Panc1 (cell line): ENCODE data around the gene TMEM25. TPM values are rescaled to one million over a fixed set of nuclear protein-coding genes. Genes with fewer than 3 reads are reported as not detected.

Source experiments
- ATAC-seq: fragments of 200-7000 bp; cut with Tn5 transposase; 2 replicates; pipeline ENCODE4 v1.9.1; 2020; ENCODE audit warnings: mild to moderate bottlenecking, moderate library complexity
- BruUV-seq: library from RNA; stranded (reverse); fragments of 400-500 nt; replicated peaks from 2 replicates; lab custom pipeline; 2021; lab: Mats Ljungman, UMichigan
- CTCF ChIA-PET: fragments of 300-600 bp; sonication (Branson Sonifier 250); formaldehyde crosslinking; loops from one replicate; lab custom pipeline; 2022; ENCODE audit warnings: antibody characterized with exemption; lab: Charles Lee
- POLR2A ChIA-PET: fragments of 300-600 bp; sonication (Branson Sonifier 250); formaldehyde crosslinking; loops from one replicate; lab custom pipeline; 2022; ENCODE audit warnings: antibody characterized with exemption; lab: Charles Lee
- DNase-seq: peaks from one replicate; pipeline ENCODE4 v3.0.0-alpha.2; 2010; ENCODE audit warnings: low read depth, low spot score
- H3K27ac ChIP-seq: 2 replicates; pipeline ENCODE4 v1.5.1; 2011; ENCODE audit warnings: mild to moderate bottlenecking, low read length, inconsistent platforms
- H3K27me3 ChIP-seq: fragments of 200-500 bp; sonication (Bioruptor generic); 2 replicates; pipeline ENCODE4 v1.6.0; 2014; ENCODE audit warnings: low read length, inconsistent platforms; ENCODE audit not compliant: control insufficient read depth, insufficient read depth
- H3K36me3 ChIP-seq: fragments of 200-500 bp; sonication (Bioruptor generic); 2 replicates; pipeline ENCODE4 v1.5.1; 2014; ENCODE audit warnings: inconsistent platforms, mild to moderate bottlenecking, low read length, moderate library complexity; ENCODE audit not compliant: control insufficient read depth, insufficient read depth
- H3K4me1 ChIP-seq: 2 replicates; pipeline ENCODE4 v1.5.1; 2011; ENCODE audit warnings: inconsistent platforms, mild to moderate bottlenecking, low read length, moderate library complexity; ENCODE audit not compliant: control insufficient read depth, insufficient read depth
- H3K4me3 ChIP-seq, 2 experiments: 2 replicates each; pipeline ENCODE4 v1.5.1; 2011 to 2012; ENCODE audit warnings: low read depth in 2 of 2, low read length in 2 of 2, mild to moderate bottlenecking in 2 of 2, inconsistent platforms in 1 of 2, moderate library complexity in 1 of 2
- H3K9me3 ChIP-seq: fragments of 200-500 bp; sonication (Bioruptor generic); 2 replicates; pipeline ENCODE4 v1.5.1; 2014; ENCODE audit warnings: low read depth, mild to moderate bottlenecking, inconsistent platforms, low read length, moderate library complexity; ENCODE audit not compliant: control insufficient read depth, insufficient read depth
- POLR2AphosphoS5 ChIP-seq: IDR thresholded peaks from 2 replicates; pipeline ENCODE4 v1.6.1; 2012; ENCODE audit warnings: mild to moderate bottlenecking, low read depth, low read length, moderate library complexity
- SIN3A ChIP-seq: IDR thresholded peaks from 2 replicates; pipeline ENCODE4 v1.6.1; 2012; ENCODE audit warnings: low read depth, mild to moderate bottlenecking, low read length, moderate library complexity, borderline replicate concordance; ENCODE audit not compliant: insufficient read depth
- TCF7L2 ChIP-seq: IDR thresholded peaks from 2 replicates; pipeline ENCODE4 v1.6.1; 2011; ENCODE audit warnings: mild to moderate bottlenecking, low read depth, low read length, inconsistent platforms
- in situ Hi-C: cut with HindIII; loops from 2 replicates; pipeline ENCODE4 v1.10.0; 2016; ENCODE audit warnings: low sequenced_read_pairs, low pct_unique_long_range_greater_than_20kb
- intact Hi-C: fragments of 100-400 bp; cut with micrococcal nuclease; formaldehyde crosslinking; loops from one replicate; pipeline ENCODE4 v1.10.0; 2022; ENCODE audit not compliant: unreplicated experiment
- total RNA-seq: library from RNA; stranded (reverse); gene quantifications from one replicate; pipeline ENCODE4 v1.2.1, GENCODE V29; 2021; ENCODE audit not compliant: unreplicated experiment
- TF ChIP-seq, protein P1 (sequence below), 2 experiments: IDR thresholded peaks; 2 replicates each; pipeline ENCODE4 v1.6.1; 2011 to 2012; ENCODE audit warnings: low read depth in 2 of 2, control low read depth in 1 of 2, low read length in 1 of 2, mild to moderate bottlenecking in 1 of 2, moderate library complexity in 1 of 2; ENCODE audit not compliant: insufficient read depth in 1 of 2
- TF ChIP-seq, protein P2 (sequence below): fragments of 450-650 bp; IDR thresholded peaks from 2 replicates; pipeline ENCODE4 v1.5.1; 2017; ENCODE audit warnings: mild to moderate bottlenecking

TMEM25 gene
- total RNA-seq, 1 experiment from 2014 or later: 6.7 TPM

DNA sequence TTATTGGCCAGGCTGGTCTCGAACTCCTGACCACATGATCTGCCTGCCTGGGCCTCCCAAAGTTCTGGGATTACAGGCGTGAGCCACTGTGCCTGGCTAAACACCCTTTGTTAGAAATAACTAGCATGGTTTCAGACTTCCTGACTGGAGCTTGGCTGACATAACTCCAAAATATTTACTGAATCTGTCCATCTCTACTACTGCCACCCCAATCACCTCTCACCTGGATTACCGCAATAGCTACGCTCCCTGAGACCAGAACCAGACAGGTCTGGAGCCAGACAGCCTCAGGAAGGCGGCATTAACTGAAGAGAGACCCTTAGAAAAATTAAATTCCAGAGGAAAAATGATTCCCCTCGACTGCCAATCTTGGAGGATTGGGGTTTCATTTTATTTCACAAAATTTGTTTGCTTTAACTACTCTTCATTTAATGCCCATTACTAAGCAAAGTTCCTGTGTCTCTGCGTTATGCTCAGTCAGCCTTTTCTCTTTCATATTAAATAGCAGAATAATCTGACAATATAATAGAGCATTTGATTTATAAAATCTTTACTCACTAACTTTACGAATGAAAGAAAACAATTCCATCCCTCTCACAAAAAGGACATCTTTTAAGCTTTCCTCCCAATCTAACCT, 13.1 kb downstream of the TMEM25 start:
- TF ChIP-seq, protein P1, sequence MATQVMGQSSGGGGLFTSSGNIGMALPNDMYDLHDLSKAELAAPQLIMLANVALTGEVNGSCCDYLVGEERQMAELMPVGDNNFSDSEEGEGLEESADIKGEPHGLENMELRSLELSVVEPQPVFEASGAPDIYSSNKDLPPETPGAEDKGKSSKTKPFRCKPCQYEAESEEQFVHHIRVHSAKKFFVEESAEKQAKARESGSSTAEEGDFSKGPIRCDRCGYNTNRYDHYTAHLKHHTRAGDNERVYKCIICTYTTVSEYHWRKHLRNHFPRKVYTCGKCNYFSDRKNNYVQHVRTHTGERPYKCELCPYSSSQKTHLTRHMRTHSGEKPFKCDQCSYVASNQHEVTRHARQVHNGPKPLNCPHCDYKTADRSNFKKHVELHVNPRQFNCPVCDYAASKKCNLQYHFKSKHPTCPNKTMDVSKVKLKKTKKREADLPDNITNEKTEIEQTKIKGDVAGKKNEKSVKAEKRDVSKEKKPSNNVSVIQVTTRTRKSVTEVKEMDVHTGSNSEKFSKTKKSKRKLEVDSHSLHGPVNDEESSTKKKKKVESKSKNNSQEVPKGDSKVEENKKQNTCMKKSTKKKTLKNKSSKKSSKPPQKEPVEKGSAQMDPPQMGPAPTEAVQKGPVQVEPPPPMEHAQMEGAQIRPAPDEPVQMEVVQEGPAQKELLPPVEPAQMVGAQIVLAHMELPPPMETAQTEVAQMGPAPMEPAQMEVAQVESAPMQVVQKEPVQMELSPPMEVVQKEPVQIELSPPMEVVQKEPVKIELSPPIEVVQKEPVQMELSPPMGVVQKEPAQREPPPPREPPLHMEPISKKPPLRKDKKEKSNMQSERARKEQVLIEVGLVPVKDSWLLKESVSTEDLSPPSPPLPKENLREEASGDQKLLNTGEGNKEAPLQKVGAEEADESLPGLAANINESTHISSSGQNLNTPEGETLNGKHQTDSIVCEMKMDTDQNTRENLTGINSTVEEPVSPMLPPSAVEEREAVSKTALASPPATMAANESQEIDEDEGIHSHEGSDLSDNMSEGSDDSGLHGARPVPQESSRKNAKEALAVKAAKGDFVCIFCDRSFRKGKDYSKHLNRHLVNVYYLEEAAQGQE (IDR thresholded peaks at IDR 0.05; ENCODE audit: insufficient read depth in 1 of 2, low read depth in 2 of 2, low read length in 1 of 2): no peak
- TF ChIP-seq TCF7L2: no peak
- ChIA-PET POLR2A (interaction anchor here (0.5 kb wide), 1 partner anchor 194 kb away, joined by 6 read pairs; no protein-coding TSS in a partner anchor), CTCF (interaction anchor here (0.6 kb wide), 1 partner anchor 117 kb away, joined by 5 read pairs; no protein-coding TSS in a partner anchor)
- no TSS peak for BruUV-seq
- Histone ChIP-seq H3K4me3 (no peak overlapping the region), H3K4me1 (no peaks in the 10 kb centered on the region), H3K27me3 (no peaks in the 10 kb centered on the region), H3K36me3 (no peaks in the 10 kb centered on the region), H3K27ac (no peak overlapping the region), H3K9me3 (no peaks in the 10 kb centered on the region)
- DNase-seq: no peak
- in situ Hi-C loops: no loop called here
- intact Hi-C loops: no loop called here
- no peak for ATAC-seq

DNA sequence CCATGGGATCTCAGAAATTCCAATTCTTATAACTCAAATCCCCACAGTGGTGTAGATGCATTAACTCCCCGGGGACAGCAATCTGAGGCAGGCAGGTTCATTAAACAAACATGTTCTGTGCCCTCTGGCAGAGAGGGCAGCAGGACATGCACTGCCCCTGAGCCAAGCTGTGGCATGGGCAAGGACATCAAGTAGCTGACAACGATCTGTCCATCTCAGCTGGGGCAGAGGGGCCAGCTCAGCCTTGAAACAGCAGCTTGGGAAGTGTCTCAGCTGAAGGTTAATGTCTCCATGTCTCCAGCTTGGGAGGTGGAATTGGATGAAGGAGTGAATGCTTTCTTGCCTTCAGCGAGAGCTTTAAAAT, 13.6 kb downstream of the TMEM25 start:
- DNase-seq (no peak), ATAC-seq (no peak)
- no TSS peak for BruUV-seq
- intact Hi-C loops (no loop called here), in situ Hi-C loops (no loop called here)
- Histone ChIP-seq H3K36me3 (no peaks in the 10 kb centered on the region), H3K27me3 (no peaks in the 10 kb centered on the region), H3K9me3 (no peaks in the 10 kb centered on the region), H3K4me1 (no peaks in the 10 kb centered on the region), H3K27ac (no peak overlapping the region), H3K4me3 (no peak overlapping the region)
- TF ChIP-seq, protein P1 (IDR thresholded peaks at IDR 0.05; ENCODE audit: insufficient read depth in 1 of 2, low read depth in 2 of 2, low read length in 1 of 2): no peak
- TF ChIP-seq POLR2AphosphoS5 (no peak), SIN3A (no peak), TCF7L2 (no peak)
- TF ChIP-seq, protein P2, sequence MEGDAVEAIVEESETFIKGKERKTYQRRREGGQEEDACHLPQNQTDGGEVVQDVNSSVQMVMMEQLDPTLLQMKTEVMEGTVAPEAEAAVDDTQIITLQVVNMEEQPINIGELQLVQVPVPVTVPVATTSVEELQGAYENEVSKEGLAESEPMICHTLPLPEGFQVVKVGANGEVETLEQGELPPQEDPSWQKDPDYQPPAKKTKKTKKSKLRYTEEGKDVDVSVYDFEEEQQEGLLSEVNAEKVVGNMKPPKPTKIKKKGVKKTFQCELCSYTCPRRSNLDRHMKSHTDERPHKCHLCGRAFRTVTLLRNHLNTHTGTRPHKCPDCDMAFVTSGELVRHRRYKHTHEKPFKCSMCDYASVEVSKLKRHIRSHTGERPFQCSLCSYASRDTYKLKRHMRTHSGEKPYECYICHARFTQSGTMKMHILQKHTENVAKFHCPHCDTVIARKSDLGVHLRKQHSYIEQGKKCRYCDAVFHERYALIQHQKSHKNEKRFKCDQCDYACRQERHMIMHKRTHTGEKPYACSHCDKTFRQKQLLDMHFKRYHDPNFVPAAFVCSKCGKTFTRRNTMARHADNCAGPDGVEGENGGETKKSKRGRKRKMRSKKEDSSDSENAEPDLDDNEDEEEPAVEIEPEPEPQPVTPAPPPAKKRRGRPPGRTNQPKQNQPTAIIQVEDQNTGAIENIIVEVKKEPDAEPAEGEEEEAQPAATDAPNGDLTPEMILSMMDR: no peak
- ChIA-PET POLR2A (interaction anchor here (0.5 kb wide), 1 partner anchor 194 kb away, joined by 6 read pairs; no protein-coding TSS in a partner anchor), CTCF (no interaction called here)
